B cell (primary cell): Measurements from ENCODE around the gene PLEKHO2.

Experiments
- EZH2 ChIP-seq: IDR thresholded peaks from 2 replicates; pipeline ENCODE4 v1.6.1; 2012; ENCODE audit warnings: borderline replicate concordance, low read depth, mild to moderate bottlenecking, moderate library complexity, low read length; ENCODE audit not compliant: insufficient read depth, poor library complexity, severe bottlenecking
- TF ChIP-seq, protein P1 (sequence below): fragments of 200-600 bp; IDR thresholded peaks from one replicate; pipeline ENCODE4 v1.8.0; 2022; ENCODE audit warnings: antibody characterized with exemption, mild to moderate bottlenecking

DNA sequence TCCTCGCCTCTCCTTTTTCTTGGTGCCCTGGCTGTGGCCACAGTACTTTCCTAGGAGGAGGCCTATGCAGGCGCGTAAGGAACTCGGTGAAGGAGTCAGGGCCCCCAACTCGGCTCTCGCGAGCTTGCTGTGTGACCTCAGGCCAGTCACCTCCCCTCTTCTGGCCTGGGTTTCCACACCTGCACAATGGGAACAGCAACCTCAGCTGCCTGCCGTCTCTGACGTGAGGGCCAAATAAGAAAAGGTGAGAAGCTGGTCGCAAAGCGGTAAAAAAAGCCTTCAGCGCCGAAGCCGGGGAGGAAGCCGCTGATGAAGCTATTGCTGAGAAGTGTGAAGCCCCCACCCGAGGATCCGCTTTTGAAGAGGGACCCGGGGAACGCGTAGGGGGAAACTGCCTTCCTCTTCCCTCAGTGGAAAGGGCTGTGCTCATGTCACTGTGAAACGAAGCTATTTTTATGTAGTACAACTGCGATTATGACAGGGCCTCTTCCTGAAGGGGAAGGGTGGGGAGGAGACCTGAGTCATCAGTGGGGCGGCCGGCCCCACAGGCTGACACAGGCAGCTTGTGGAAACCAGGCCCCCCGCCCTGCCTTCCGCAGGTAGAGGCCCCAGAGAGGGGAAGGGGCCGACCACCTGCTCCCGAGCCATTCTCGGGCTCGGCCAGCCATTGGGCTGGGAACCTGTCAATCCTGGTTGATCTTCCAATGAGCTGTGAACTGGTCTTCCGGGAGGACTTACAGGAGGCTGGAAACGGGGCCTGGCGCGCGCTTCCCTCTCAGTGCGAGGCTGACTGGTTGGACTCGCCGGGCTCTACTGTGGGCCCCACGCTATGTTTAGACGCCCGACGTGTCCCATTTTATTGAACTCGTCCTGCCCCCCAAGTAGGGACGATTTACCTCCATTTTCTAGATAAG, 52.0 kb downstream of the PLEKHO2 start:
- no peak for TF ChIP-seq EZH2
- TF ChIP-seq, protein P1, sequence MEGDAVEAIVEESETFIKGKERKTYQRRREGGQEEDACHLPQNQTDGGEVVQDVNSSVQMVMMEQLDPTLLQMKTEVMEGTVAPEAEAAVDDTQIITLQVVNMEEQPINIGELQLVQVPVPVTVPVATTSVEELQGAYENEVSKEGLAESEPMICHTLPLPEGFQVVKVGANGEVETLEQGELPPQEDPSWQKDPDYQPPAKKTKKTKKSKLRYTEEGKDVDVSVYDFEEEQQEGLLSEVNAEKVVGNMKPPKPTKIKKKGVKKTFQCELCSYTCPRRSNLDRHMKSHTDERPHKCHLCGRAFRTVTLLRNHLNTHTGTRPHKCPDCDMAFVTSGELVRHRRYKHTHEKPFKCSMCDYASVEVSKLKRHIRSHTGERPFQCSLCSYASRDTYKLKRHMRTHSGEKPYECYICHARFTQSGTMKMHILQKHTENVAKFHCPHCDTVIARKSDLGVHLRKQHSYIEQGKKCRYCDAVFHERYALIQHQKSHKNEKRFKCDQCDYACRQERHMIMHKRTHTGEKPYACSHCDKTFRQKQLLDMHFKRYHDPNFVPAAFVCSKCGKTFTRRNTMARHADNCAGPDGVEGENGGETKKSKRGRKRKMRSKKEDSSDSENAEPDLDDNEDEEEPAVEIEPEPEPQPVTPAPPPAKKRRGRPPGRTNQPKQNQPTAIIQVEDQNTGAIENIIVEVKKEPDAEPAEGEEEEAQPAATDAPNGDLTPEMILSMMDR = no peak
